Measurements from ENCODE around the gene TFF1. TPM values are rescaled to one million over a fixed set of nuclear protein-coding genes. Genes with fewer than 3 reads are reported as not detected.

TFF1 gene
- total and polyA plus RNA-seq, 2 of the 4 experiments (the other 2 are of a cell fraction), result not detected

DNA sequence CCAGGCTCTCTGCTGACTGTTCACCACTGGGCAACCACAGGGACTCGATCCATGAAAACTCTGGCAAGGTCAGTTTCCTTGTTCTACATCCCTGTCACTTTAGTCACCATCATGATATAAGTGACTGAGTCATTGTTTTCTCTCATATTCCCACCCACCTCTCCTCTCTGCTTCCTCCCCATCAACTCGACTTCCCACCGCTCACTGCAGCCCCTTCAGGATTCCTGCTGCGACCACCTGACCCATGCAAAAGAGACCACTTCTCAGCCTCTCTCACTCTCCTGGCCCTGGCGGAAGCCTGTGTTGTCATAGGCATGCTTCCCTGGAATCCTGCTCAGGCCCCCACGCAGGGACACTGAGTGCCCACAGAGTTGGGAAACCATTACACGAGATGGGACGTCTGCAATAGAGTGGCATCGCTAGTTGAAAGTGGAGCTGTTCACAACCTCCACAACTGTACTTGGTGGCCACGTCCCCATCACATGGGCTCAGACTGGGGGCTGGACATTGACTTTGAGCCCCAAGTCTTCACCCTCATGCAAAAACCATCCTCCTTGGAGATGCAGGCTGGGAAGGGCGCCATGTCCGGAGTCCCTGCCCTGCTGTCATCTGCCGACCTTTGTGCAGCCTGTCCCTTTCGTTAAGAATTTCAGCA, 13.8 kb downstream of the TFF1 start:
- WGBS, 2 experiments (ENCODE audit: extremely low coverage in 2 of 2, insufficient read length in 1 of 2), result 54% methylated on average over 8 of the region's 14 CpGs; no CpG with 5 or more reads in 1 of the 2 experiments
- ChIA-PET CTCF (no interaction called here), POLR2A (ENCODE audit: unreplicated experiment) (no interaction called here)
- Histone ChIP-seq H3K4me1 (ENCODE audit: control insufficient read depth, insufficient read depth, low read length) (no peaks in the 10 kb centered on the region), H3K4me3 (ENCODE audit: insufficient read depth, low read depth, low read length) (no peak overlapping the region), H2BK20ac (ENCODE audit: low read depth, low read length) (no peak overlapping the region), H3K4me2 (ENCODE audit: low read depth, low read length) (no peak overlapping the region), H4K20me1 (ENCODE audit: insufficient read depth, low read length) (no peaks in the 10 kb centered on the region), H3K9me1 (ENCODE audit: insufficient read depth, low read length) (no peaks in the 10 kb centered on the region), H4K8ac (ENCODE audit: low read depth in 2 of 2, low read length in 2 of 2) (no peak overlapping the region), H2AK5ac (ENCODE audit: low read depth, low read length) (no peak overlapping the region), H3K23ac (ENCODE audit: low read depth, low read length) (no peak overlapping the region), H4K5ac (ENCODE audit: low read depth, low read length) (no peak overlapping the region), H3K9ac (ENCODE audit: low read depth, low read length) (no peak overlapping the region), H3K27ac (ENCODE audit: insufficient read depth, low read length) (no peak overlapping the region), H3K4ac (ENCODE audit: low read depth, low read length) (no peak overlapping the region), H3K36me3 (ENCODE audit: control insufficient read depth, insufficient read depth, low read length) (no peaks in the 10 kb centered on the region), H3K56ac (ENCODE audit: extremely low read depth, insufficient read depth, low read length) (no peak overlapping the region), H4K91ac (ENCODE audit: insufficient read depth, low read depth, low read length) (no peak overlapping the region), H2AFZ (replicated peaks; ENCODE audit: low read length, poor library complexity) (no peak overlapping the region), H3K27me3 (ENCODE audit: control insufficient read depth, insufficient read depth, low read length) (peaks cover 16% of the 10 kb centered on the region), H2BK15ac (ENCODE audit: low read depth, low read length) (no peak overlapping the region), H3K18ac (ENCODE audit: low read depth, low read length) (no peak overlapping the region), H3K14ac (replicated peaks; ENCODE audit: low read depth, low read length) (no peak overlapping the region), H3K9me3 (ENCODE audit: control insufficient read depth, insufficient read depth, low read length) (no peaks in the 10 kb centered on the region; the same call in 1 of the 2 replicates), H3K79me1 (ENCODE audit: low read depth in 1 of 2, low read length in 2 of 2) (no peaks in the 10 kb centered on the region), H2BK5ac (ENCODE audit: low read depth, low read length, poor library complexity, severe bottlenecking) (no peak overlapping the region), H2AK9ac (replicated peaks; ENCODE audit: low read depth, low read length, poor library complexity) (no peak overlapping the region), H2BK120ac (ENCODE audit: low read depth, low read length) (no peak overlapping the region)
- no peak for DNase-seq
- BruUV-seq (replicated peaks), result no TSS peak
- TF ChIP-seq MXI1 (IDR thresholded peaks at IDR 0.05; ENCODE audit: borderline replicate concordance, low read depth, low read length), result no peak
- no peak for TF ChIP-seq ELK1 (IDR thresholded peaks at IDR 0.05; ENCODE audit: borderline replicate concordance, low read depth, low read length)
- TF ChIP-seq RFX5 (IDR thresholded peaks at IDR 0.05; ENCODE audit: low read depth, low read length), result no peak
- no peak for TF ChIP-seq CHD1 (IDR thresholded peaks at IDR 0.05; ENCODE audit: low read depth, low read length)
- no peak for TF ChIP-seq NFE2L2 (IDR thresholded peaks at IDR 0.05; ENCODE audit: low read depth, low read length)
- no peak for TF ChIP-seq RAD21 (IDR thresholded peaks at IDR 0.05; ENCODE audit: low read length)
- TF ChIP-seq CTCF (conservative IDR thresholded peaks at IDR 0.05; ENCODE audit: low read depth, low read length), result no peak
- TF ChIP-seq RCOR1 (IDR thresholded peaks at IDR 0.05; ENCODE audit: insufficient replicate concordance, low read length), result no peak
- TF ChIP-seq BHLHE40 (IDR thresholded peaks at IDR 0.05; ENCODE audit: low read depth, low read length), result no peak
- no peak for TF ChIP-seq POLR2A (IDR thresholded peaks at IDR 0.05; ENCODE audit: low read depth, low read length)
- TF ChIP-seq USF2 (IDR thresholded peaks at IDR 0.05; ENCODE audit: low read depth, low read length), result no peak
- TF ChIP-seq FOS (IDR thresholded peaks at IDR 0.05; ENCODE audit: low read depth, low read length), result no peak
- TF ChIP-seq CEBPB (IDR thresholded peaks at IDR 0.05; ENCODE audit: low read depth, low read length), result no peak
- dilution Hi-C loops (cut with HindIII; ENCODE audit: low sequenced_read_pairs, unreplicated experiment), result no loop called here
- intact Hi-C loops (cut with micrococcal nuclease), result no loop called here
- ATAC-seq (ENCODE audit: low read depth), result no peak
- in situ Hi-C loops (cut with MboI; ENCODE audit: low sequenced_read_pairs), result no loop called here
